DMS114 treated with DMSO at 0.1 percent for 48 hours (cell line): ENCODE results near the gene RASSF3.
"Not testable (repeated sequence)": the region's sequence is repeated elsewhere in the genome, so short reads cannot be mapped to it uniquely, and the experiment has no call there.

Experiments used
- DNase-seq: peaks from one replicate; lab custom pipeline; 2025; ENCODE audit not compliant: unreplicated experiment; lab: John Stamatoyannopoulos, UW

The RASSF3 gene

GRCh38 chr12:64610079-64610659 is at the start of gene RASSF3:
TSS of gene RASSF3 (plus strand) at chr12:64610495. CDS start at chr12:64610633, 138 bp downstream.
- DNase-seq, result peak; percentile 53

DNA sequence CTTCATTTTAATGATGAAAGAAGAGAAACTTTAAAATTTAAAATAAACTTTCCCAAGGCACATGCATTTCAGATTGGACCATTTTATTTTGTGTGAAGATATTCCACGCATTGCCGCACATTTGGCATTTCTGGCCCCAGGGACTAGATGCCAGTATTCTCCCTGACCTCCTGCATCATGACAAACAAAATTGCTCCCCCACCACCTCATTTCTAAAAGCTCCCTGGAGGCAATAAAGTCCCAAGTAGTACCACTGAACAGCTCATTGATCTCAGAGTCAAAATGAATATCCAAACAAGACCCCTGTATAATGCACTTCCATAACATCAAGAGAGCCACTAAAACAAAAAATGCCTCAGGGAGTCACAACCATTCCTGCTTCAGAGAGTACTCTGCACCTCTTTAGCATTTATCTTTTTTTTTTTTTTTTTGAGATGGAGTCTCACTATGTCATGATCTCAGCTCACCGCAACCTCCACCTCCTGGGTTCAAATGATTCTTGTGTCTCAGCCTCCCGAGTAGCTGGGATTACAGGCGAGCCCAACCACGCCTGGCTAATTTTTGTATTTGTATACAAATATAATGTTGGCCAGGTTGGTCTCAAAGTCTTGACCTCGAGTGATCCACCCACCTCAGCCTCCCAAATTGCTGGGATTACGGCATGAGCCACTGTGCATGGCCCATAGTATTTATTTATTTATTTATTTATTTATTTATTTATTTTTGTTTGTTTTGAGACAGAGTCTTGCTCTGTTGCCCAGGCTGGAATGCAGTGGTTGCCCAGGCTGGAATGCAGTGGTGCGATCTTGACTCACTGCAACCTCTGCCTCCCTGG is 48.8 kb upstream of the RASSF3 start:
- DNase-seq, result no peak

GRCh38 chr12:64566122-64566521 is 44.2 kb upstream of the RASSF3 start:
- no peak for DNase-seq

DNA sequence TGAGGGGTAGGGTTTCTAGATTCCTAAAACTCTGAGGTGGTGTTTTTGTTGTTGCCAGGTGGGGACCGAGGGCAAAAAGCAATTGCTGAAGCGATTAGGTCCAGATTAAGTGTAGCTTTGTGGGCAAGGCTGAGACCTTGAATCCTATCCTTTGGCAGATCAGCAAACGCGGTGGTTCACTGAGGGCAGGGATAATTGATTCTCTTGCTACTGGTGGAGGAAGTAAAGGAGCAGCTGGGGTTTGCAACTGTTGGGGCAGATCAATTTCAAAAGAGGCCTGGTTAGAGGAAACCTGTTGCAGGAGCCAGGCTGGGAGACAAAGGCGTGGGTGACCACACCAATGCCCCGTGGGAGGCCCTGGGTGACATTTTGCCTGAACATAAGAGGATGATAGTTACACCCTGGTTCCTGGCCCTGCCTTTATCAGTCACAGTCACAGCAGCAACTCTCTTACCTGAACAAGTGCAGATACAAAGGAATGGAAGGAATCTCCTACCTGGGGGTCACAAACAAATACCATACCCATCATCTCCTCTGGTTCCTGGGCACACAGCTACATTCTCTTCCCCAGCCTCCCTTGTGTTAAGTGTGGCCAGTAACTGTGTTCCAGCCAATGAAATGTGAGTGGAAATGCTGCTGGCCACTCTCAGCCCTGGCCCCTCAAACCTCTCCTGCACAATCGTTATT is 43.3 kb upstream of the RASSF3 start:
- no peak for DNase-seq

DNA sequence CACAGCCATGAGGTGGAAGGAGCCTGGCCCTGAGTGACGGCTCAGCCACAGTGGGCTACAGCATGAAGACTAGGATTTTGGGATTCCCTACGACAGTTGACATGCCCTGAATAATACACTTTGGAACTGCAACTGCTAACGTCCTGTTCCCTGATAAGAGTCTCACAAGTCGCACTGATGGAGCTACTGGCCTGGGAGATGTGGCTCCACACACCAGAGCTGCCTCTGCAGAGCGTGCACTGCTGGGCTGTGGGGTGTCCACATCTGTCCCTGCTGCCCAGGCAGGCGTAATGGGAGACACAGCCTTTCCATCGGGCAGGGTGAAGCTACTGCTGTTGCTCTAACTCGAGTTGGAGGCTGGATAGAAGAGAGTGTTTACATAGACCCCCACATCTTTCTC is 42.7 kb upstream of the RASSF3 start:
- DNase-seq, result no peak

- DNase-seq, result no peak
Measured at GRCh38 chr12:64568298-64568697, 42.0 kb upstream of the RASSF3 start.

- DNase-seq, result no peak
Measured at GRCh38 chr12:64569923-64570691, 40.2 kb upstream of the RASSF3 start.

DNA sequence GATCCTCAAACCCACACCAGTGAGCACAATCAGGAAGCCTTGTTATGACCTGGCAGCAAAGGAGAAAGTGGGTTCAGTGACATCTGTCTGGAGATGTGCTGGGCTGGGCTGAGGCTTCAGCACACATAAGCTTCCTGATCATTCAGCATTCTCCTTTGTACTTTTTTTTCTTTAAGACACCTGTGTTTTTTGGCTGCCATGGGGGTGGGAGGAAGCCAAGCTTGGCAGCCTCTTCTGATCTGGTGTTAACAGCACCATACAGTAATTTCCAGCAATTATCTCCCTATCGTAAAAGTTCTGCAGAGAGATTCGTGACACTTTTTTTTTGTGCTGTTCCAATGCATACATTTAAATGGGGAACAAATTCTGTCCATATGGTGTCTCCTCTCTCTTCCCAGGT is 38.9 kb upstream of the RASSF3 start:
- DNase-seq, result no peak

GRCh38 chr12:64572241-64572640 is 38.1 kb upstream of the RASSF3 start:
- DNase-seq, result no peak

DNA sequence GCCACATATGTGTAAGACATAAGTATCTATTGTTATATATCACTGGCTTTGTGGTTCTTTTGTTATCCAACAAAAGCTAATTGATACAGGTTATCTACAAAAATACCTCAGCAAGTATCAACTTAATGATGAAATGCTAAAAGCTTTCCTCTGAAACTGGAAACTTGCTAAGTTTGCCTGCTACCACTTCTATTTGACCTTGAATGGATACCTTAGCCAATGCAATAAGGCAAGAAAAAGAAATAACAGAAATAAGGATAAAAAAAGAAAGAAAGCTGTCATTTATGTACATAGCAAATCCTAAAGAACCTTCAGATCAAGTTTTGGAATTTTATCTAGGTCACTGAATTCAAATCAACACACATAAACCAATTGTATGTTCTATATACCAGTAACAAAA is 35.5 kb upstream of the RASSF3 start:
- DNase-seq, result no peak

DNA sequence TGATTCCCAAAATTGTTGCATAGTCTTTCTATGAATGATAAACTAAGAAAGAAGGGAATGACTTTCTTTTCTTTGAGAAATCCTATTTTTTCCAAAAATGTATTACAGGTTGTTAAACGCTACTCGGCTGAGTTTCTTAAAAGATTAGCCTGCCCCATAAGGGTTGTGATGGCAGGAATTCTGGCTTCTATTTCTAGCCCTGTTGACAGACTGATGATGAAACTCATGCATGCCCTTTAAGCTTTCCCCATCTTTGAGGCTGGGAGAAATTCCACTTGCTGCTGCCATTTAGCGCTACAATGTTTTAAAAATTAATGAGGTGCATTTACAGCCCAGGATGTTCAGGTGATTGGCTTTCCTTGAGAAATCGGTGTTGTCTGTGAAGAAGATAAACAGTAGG is 33.2 kb upstream of the RASSF3 start:
- no peak for DNase-seq

DNA sequence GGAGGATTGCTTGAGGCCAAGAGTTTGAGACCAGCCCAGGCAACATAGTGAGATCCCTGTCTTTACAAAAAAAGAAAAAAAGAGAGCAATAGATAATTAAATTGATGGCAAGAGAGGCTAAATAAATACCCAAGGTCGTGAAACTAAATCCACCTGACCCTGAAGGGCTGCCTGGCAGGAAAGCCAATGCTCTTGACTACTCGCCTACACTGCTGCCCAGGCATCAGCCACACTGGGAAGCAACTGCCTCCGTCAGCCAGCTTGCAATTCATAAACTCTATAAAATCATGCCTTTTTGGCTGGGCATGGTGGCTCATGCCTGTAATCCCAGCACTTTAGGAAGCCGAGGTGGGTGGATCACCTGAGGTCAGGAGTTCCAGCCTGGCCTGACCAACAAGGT is 31.7 kb upstream of the RASSF3 start:
- DNase-seq, result no peak

- no peak for DNase-seq
Measured at GRCh38 chr12:64580681-64581080, 29.6 kb upstream of the RASSF3 start.

DNA sequence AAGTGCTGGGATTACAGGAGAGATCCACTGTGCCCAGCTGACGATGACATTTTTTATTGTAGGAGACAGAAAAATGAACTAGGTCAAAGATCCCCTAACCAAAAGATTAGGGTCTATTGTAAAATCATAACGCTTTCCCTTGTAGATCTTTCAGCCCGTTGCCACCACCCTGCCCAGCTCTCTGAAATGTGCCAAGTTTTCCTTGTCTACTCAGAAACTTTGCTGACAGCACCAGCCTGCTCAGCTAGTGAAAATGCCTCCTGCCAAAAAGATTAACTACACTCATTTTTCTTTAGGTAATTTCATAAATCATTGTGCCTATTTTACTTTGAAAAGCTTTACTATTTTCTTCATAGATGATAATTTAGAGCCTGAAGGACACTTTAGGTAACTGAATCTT is 28.2 kb upstream of the RASSF3 start:
- no peak for DNase-seq

DNA sequence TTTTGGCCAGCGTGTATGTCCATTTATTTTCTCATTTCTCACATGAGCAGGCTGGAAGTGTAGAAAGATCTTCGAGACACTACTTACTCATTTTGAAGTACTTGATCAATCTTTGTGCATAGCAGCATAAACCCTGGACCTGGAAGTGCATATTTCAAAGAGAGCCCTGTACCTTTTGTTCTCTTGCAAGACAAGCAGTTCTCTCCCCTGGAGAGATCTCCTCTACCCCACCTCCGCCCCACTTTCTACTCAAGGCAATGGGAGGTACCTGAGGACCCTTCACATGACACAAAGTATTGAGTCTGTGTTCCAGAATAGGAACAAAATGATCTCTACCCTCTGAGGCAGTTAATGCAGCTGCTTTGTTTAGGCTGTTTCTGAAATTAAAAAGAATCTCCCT is 27.4 kb upstream of the RASSF3 start:
- DNase-seq, result no peak

DNA sequence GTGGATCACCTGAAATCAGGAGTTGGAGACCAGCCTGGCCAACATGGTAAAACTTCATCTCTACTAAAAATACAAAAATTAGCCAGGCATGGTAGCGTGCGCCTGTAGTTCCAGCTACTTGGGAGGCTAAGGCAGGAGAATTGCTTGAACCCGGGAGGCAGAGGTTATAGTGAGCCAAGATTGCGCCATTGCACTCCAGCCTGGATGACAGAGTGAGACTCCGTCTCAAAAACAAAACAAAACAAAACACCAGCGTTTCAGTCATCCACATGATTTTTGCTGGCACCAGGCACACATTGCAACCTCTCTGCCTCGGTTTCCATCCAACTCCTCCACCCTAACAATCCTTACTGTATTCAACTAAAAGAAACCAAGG is 26.9 kb upstream of the RASSF3 start:
- DNase-seq, result not testable (repeated sequence)

- no peak for DNase-seq
Measured at GRCh38 chr12:64583771-64584421, 26.4 kb upstream of the RASSF3 start.

- DNase-seq, result no peak
Measured at GRCh38 chr12:64585104-64585503, 25.2 kb upstream of the RASSF3 start.

GRCh38 chr12:64587447-64587846 is 22.8 kb upstream of the RASSF3 start:
- DNase-seq, result no peak

GRCh38 chr12:64590183-64590582 is 20.1 kb upstream of the RASSF3 start:
- DNase-seq, result no peak
